NCI-H460 (cell line): ENCODE data around the gene RPS8. TPM values are rescaled to one million over a fixed set of nuclear protein-coding genes. Genes with fewer than 3 reads are reported as not detected.
"Not testable (repeated sequence)": the region's sequence is repeated elsewhere in the genome, so short reads cannot be mapped to it uniquely, and the experiment has no call there.

Source experiments
- DNase-seq: peaks from one replicate; pipeline ENCODE4 v3.0.0-alpha.2; 2016; ENCODE audit warnings: low read depth; ENCODE audit errors: extremely low read depth
- polyA plus RNA-seq: library from polyadenylated mRNA; depleted of rRNA; stranded (reverse); fragments of >200 nt; gene quantifications from 2 replicates; pipeline ENCODE4 v1.2.3, GENCODE V29; 2014; cell fraction: nucleus; rRNA removed
- total RNA-seq: library from RNA; depleted of rRNA; stranded (reverse); fragments of >200 nt; shearing (Covaris generic); gene quantifications from 2 replicates; pipeline ENCODE4 v1.2.3, GENCODE V29; 2014; rRNA removed

Gene RPS8
- total RNA-seq = 2,929 and 2,948 TPM in 2 replicates
- polyA plus RNA-seq = 1,931 and 2,253 TPM in 2 replicates

DNA sequence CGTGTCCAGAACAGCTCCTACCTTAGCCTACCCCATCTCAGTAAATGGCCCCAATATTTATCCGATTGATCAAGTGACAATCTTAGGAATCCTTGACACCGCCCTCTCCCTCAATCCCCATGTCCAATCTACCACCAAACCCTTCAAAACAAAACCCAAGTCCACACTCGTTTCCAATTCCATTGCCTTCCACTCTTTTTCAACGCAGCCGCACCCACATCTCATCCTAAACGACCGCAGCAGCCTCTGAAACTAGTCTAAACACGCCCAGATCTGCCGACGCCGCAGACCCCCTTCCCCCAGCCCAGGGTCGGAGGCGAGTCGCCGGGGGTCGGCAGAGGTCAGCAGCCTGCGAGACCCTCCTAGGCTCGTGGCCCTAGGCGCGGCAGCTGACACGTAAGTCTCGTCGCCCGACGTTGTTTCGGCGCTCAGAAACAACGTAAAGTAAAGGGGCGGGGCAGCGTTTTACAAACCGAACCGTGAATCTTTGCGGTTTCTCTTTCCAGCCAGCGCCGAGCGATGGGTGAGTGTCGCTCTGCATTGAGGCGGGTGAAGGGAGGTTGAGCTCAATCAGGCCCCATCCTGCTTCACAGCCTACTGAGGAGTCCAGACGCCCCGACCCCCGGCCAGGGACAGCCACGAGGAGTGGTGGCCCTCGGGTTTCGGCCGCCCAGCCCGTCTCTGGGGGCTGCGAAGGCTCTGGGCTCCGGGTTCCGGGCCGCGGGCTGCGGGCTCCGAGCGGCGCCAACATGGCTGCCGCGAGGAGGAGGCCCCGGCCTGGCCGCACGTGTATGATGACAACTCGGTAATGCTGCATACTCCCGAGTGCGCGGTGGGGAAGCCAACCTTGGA, at the start of gene RPS8:
TSS of gene RPS8 (plus strand) at position 463 of the 852 bp plus-strand sequence. CDS start at position 520, 57 bp downstream.
- peak; percentile 92 for DNase-seq

DNA sequence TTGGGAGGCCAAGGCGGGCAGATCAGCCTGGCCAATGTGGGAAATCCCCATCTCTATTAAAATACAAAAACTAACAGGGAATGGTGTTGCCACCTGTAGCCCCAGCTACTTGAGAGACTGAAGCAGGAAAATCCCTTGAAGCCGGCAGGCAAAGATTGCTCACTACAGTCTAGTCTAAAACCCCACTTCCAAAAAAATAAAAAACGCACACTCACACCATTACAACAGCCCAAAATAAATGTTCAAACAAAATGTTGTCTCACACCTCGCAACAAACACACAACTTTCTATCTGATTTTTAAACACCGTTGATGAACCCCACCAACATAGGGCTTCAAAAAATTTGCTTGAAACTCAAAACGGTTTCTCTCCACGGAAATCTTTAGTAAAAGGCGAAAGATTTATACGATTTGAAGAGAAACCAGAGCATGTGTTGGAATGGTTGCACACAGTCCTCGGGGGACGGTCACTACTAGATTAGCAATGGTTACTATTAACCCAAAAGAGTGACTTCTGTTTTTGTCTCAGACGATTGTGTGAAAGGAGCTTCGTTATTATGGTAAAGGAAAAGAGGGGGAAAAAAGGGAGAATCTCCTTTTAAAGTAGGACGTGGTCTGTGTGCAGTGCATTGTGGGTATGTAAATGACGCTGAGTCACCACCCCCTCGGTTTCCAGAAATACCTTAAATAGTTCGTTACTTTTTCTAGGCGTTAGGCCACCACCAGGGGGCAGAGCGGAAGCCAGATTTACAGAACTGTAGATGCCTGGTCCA, 44.4 kb upstream of the RPS8 start, which contains the start of gene RNU5D-1:
TSS of gene RNU5D-1 (minus strand) at position 430 of the 772 bp plus-strand sequence.
- DNase-seq = peak; percentile 94

DNA sequence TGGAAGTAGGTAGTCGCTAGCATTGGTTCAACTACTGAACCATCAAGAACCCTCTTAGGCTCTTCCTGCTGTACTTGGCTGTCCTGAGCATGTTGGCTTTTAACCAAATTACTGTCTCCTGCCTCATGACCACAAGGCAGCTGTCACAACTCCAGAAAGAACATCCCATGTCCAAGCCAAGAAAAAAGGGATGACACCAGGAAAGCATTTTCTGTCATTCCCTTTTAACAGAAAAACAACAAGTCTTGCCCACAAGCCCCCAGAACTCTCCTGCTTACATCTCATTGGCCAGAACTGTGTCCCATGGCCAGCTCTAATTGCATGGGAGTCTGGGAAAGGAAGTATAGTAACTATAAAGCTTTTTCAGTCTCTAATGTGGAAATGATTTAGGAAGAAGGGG, 42.0 kb upstream of the RPS8 start:
- DNase-seq = no peak

- no peak for DNase-seq
Measured at GRCh38 chr1:44733784-44734183, 41.6 kb upstream of the RPS8 start.

DNA sequence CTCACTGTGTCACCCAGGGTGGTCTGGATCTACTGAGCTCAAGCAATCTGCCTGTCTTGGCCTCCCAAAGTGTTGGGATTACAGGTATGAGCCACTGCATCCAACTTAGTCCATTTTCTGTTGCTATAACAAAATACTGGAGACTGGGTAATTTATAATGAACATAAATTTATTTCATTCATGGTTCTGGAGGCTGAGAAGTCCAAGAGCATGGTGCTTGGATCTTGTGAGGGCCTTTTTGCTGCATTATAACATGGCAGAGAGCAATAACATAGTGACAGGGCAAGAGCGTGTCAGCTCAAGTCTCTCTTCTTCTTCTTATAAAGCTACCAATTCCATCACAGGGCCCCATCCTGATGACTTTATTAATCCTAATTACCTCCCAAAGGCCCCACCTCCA, 39.3 kb upstream of the RPS8 start:
- no peak for DNase-seq

DNA sequence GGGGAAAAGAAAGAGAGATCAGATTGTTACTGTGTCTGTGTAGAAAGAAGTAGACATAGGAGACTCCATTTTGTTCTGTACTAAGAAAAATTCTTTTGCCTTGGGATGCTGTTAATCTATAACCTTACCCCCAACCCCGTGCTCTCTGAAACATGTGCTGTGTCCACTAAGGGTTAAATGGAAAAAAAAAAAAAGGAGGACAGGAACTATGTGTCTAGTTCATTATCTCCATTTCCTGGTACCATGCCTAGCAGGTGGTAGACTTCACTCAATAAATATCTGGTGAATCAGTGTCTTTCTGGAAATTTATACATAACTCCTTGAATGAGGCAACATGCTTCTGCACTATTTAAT, 36.4 kb upstream of the RPS8 start:
- not testable (repeated sequence) for DNase-seq

DNA sequence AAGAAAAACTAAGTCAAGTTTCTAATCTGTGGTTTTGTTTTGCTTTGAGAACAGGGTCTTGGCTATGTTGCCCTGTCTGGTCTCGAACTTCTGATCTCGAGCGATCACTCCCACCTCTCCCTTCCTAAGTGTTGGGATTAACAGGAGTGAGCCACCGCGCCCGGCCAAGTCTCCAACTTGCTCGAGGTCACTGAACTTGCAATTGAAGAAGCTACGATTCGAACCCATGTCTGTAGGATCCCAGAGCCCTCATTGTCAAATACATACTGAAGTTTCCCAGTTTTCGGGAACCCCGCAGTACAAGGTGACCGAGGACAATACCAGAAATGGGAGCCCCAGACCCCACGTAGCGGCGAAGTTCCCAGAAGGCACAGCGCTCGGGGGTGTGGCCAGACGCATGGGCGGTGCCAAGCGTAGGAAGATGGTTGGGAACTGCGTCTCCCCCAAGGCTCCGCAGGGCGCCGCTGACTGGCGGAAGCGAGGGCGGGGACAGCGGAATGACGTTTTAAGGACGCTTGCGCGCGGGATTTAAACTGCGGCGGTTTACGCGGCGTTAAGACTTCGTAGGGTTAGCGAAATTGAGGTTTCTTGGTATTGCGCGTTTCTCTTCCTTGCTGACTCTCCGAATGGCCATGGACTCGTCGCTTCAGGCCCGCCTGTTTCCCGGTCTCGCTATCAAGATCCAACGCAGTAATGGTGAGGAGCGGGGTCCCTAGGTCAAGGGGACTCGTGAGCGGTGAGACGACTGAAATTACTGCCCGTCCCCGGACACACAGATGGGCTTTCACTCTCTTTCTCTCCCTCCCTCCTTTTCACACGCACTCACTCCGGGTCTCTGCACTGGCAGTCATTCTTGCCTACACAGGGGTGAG, 35.8 kb upstream of the RPS8 start, which contains the start of gene KIF2C:
TSS of gene KIF2C (plus strand) at position 531 of the 872 bp plus-strand sequence. CDS start at position 627, 96 bp downstream.
- DNase-seq = peak; percentile 94

GRCh38 chr1:44740179-44740617, 35.1 kb upstream of the RPS8 start:
- no peak for DNase-seq

DNA sequence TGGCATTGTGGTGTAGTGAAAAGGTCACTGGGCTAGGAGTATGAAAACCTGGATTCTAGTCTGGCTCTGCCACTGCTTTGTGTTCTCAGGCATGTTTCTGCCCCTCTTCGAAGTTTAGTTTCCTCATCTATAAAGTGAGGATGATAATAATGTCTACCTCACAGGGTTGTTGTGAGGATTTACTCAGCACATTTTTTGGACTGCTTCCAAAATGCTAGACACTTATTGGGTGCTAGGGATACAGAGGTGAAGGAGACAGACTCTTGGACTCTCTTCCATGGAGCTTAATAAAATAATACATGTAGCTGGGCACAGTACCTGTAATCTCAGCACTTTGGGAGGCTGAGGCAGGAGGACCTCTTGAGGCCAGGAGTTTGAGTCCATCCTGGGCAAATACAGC, 32.1 kb upstream of the RPS8 start:
- DNase-seq = no peak

- no peak for DNase-seq
Measured at GRCh38 chr1:44747878-44748277, 27.5 kb upstream of the RPS8 start.

GRCh38 chr1:44757420-44757819, 17.9 kb upstream of the RPS8 start:
- no peak for DNase-seq

- no peak for DNase-seq
Measured at GRCh38 chr1:44759077-44759476, 16.3 kb upstream of the RPS8 start.

GRCh38 chr1:44760876-44761275, 14.5 kb upstream of the RPS8 start:
- DNase-seq = no peak

- DNase-seq = not testable (repeated sequence)
Measured at GRCh38 chr1:44766421-44766820, 8.9 kb upstream of the RPS8 start.

DNA sequence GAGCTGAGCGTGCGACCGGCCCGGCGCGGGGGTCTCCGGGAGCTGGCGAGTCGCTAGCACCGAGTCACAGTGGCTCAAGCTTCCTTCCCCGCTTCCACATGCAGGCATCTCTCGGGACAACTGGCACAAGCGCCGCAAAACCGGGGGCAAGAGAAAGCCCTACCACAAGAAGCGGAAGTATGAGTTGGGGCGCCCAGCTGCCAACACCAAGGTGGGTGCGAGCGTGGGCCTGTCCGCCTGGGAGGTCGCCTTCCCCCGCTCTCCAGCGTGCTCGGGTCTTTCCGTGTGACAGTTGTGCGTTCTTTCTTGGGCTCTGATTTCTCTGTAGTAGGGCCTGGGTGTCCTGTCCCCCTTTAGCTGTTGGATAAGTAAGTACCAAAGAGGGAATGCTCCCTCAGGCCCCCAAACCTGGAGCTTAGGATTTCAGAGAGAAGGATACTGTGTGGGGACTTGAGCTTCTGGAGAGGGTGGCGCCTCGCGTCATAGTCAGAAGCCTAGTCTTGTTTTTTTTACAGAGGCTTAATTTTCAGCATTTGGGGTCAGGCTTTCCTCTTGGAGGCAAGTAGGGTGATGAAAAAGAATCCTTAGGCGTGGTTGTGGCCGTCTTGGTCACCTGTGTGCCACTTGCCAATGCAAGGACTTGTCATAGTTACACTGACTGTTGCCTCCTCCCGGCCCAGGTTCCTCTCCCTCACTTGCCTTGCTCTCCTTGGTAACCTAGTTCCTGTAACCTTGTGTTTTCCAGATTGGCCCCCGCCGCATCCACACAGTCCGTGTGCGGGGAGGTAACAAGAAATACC, 790 bp downstream of the RPS8 start:
- DNase-seq = no peak

DNA sequence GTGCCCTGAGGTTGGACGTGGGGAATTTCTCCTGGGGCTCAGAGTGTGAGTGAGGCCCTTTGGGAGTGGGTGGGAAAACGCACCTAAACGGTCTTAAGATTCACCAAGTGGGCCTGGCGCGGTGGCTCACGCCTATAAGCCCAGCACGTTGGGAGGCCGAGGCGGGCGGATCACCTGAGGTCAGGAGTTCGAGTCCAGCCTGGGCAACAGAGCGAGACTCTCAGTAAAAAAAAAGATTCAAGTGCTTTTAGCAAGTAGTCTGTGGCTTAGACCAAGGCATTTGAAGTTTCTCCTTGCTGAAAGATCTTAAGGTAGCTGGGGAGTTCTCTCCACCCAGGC, 1.4 kb downstream of the RPS8 start:
- no peak for DNase-seq

DNA sequence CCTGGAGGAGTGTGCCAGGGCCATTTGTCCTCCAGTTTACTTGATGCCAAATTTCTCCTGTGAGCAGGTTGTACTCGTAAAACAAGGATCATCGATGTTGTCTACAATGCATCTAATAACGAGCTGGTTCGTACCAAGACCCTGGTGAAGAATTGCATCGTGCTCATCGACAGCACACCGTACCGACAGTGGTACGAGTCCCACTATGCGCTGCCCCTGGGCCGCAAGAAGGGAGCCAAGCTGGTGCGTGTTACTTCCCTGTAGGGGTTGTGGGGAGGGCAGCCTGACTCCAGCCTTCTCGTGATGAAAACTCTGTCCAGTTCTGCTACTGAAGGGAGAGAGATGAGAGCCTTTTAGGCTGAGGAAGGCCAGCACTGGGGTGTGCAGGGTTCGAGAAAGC, 2.2 kb downstream of the RPS8 start:
- no peak for DNase-seq

DNA sequence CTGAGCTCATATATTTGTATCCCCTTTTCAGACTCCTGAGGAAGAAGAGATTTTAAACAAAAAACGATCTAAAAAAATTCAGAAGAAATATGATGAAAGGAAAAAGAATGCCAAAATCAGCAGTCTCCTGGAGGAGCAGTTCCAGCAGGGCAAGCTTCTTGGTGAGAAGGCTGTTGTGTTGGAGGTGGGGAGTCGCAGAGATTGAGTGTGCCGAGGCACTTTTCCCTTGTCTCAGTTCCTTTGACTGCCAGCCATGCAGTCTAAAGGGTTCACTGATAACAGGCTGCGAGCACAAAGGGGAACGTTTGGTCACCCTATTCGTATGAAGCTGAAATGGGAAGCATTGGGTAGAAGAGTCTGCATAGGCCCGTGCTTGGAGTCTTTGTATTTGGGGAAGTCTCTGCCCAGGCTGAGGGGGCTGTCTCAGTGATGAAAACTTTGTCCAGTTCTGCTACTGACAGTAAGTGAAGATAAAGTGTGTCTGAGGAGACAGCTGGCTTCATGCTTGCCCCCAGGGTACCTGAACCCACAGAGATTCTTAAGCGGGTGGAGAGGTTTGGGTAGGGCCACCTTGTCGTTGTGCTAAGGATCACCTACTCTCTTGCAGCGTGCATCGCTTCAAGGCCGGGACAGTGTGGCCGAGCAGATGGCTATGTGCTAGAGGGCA, 2.8 kb downstream of the RPS8 start:
- DNase-seq = no peak
